ENCODE results near the gene CNTNAP5. TPM values are rescaled to one million over a fixed set of nuclear protein-coding genes. Genes with fewer than 3 reads are reported as not detected.

Gene CNTNAP5
- total and polyA plus RNA-seq, 5 experiments from 2014 or later = not detected

GRCh38 chr2:124035001-124035400 is 9.9 kb downstream of the CNTNAP5 start:
- Mint-ChIP-seq H3K27me3 (no peaks in the 10 kb centered on the region), H3K4me1 (no peaks in the 10 kb centered on the region), H3K9me3 (peaks cover 0 to 8% (median 0%) of the 10 kb centered on the region in 9 donors), H3K27ac (no peak overlapping the region), H3K36me3 (no peaks in the 10 kb centered on the region), H3K4me3 (no peak overlapping the region)
- no peak for DNase-seq
- ATAC-seq = no peak
- POLR2A ChIA-PET = no interaction called here

GRCh38 chr2:124039032-124039431 is 13.9 kb downstream of the CNTNAP5 start:
- POLR2A ChIA-PET = no interaction called here
- DNase-seq (no peak), ATAC-seq (no peak)
- H3K9me3 Mint-ChIP-seq = peaks cover 0 to 14% (median 4%) of the 10 kb centered on the region in 9 donors
- no peak overlapping the region for H3K4me3 Mint-ChIP-seq
- no peaks in the 10 kb centered on the region for H3K36me3 Mint-ChIP-seq
- no peaks in the 10 kb centered on the region for H3K27me3 Mint-ChIP-seq
- H3K27ac Mint-ChIP-seq = no peak overlapping the region
- no peaks in the 10 kb centered on the region for H3K4me1 Mint-ChIP-seq

- Mint-ChIP-seq H3K36me3 (no peaks in the 10 kb centered on the region), H3K4me3 (no peak overlapping the region), H3K27me3 (no peaks in the 10 kb centered on the region), H3K4me1 (no peaks in the 10 kb centered on the region), H3K9me3 (peaks cover 0 to 18% (median 4%) of the 10 kb centered on the region in 9 donors), H3K27ac (no peak overlapping the region)
- POLR2A ChIA-PET = no interaction called here
- ATAC-seq = no peak
- DNase-seq = no peak
These were observed 14.7 kb downstream of the CNTNAP5 start for GRCh38 chr2:124039762-124040291.

- Mint-ChIP-seq H3K4me3 (no peak overlapping the region), H3K9me3 (peaks cover 0 to 19% (median 6%) of the 10 kb centered on the region in 9 donors), H3K4me1 (no peaks in the 10 kb centered on the region), H3K27ac (no peak overlapping the region), H3K36me3 (no peaks in the 10 kb centered on the region), H3K27me3 (no peaks in the 10 kb centered on the region)
- DNase-seq (no peak), ATAC-seq (no peak)
- POLR2A ChIA-PET = no interaction called here
These were observed 20.8 kb downstream of the CNTNAP5 start for GRCh38 chr2:124045894-124046293.

GRCh38 chr2:124046332-124046731 is 21.2 kb downstream of the CNTNAP5 start:
- no peak for DNase-seq
- H3K4me1 Mint-ChIP-seq = no peaks in the 10 kb centered on the region
- POLR2A ChIA-PET = no interaction called here

GRCh38 chr2:124048102-124048501 is 23.0 kb downstream of the CNTNAP5 start:
- POLR2A ChIA-PET = no interaction called here
- no peaks in the 10 kb centered on the region for H3K4me1 Mint-ChIP-seq
- DNase-seq (no peak), ATAC-seq (no peak)
- no peak overlapping the region for H3K4me3 Mint-ChIP-seq
- peaks cover 0 to 19% (median 6%) of the 10 kb centered on the region in 9 donors for H3K9me3 Mint-ChIP-seq
- H3K27ac Mint-ChIP-seq = no peak overlapping the region
- H3K27me3 Mint-ChIP-seq = no peaks in the 10 kb centered on the region
- H3K36me3 Mint-ChIP-seq = no peaks in the 10 kb centered on the region

More at GRCh38 chr2:124046332-124046731, 21.2 kb downstream of the CNTNAP5 start:
- Mint-ChIP-seq H3K36me3 (no peaks in the 10 kb centered on the region), H3K27ac (no peak overlapping the region), H3K4me3 (no peak overlapping the region), H3K9me3 (peaks cover 0 to 19% (median 6%) of the 10 kb centered on the region in 9 donors), H3K27me3 (no peaks in the 10 kb centered on the region)
- no peak for ATAC-seq

GRCh38 chr2:124048664-124049063 is 23.6 kb downstream of the CNTNAP5 start:
- POLR2A ChIA-PET = no interaction called here
- H3K9me3 Mint-ChIP-seq = peaks cover 0 to 19% (median 2%) of the 10 kb centered on the region in 9 donors
- no peak for ATAC-seq
- no peak overlapping the region for H3K4me3 Mint-ChIP-seq
- H3K36me3 Mint-ChIP-seq = no peaks in the 10 kb centered on the region
- H3K27ac Mint-ChIP-seq = no peak overlapping the region
- no peaks in the 10 kb centered on the region for H3K4me1 Mint-ChIP-seq
- no peaks in the 10 kb centered on the region for H3K27me3 Mint-ChIP-seq
- DNase-seq = no peak

GRCh38 chr2:124049136-124049535 is 24.0 kb downstream of the CNTNAP5 start:
- Mint-ChIP-seq H3K27ac (no peak overlapping the region), H3K4me3 (no peak overlapping the region), H3K9me3 (peaks cover 0 to 24% (median 2%) of the 10 kb centered on the region in 9 donors), H3K4me1 (no peaks in the 10 kb centered on the region), H3K36me3 (no peaks in the 10 kb centered on the region), H3K27me3 (no peaks in the 10 kb centered on the region)
- ATAC-seq (no peak), DNase-seq (no peak)
- POLR2A ChIA-PET = no interaction called here

- no peak overlapping the region for H3K4me3 Mint-ChIP-seq
- POLR2A ChIA-PET = no interaction called here
- DNase-seq (no peak), ATAC-seq (no peak)
- H3K9me3 Mint-ChIP-seq = peaks cover 0 to 38% (median 4%) of the 10 kb centered on the region in 9 donors
- no peaks in the 10 kb centered on the region for H3K36me3 Mint-ChIP-seq
- H3K27me3 Mint-ChIP-seq = no peaks in the 10 kb centered on the region
- no peaks in the 10 kb centered on the region for H3K4me1 Mint-ChIP-seq
- H3K27ac Mint-ChIP-seq = no peak overlapping the region
These were observed 25.9 kb downstream of the CNTNAP5 start for GRCh38 chr2:124050833-124051497.

- DNase-seq (no peak), ATAC-seq (no peak)
- no peaks in the 10 kb centered on the region for H3K4me1 Mint-ChIP-seq
- no peak overlapping the region for H3K4me3 Mint-ChIP-seq
- H3K27me3 Mint-ChIP-seq = no peaks in the 10 kb centered on the region
- H3K36me3 Mint-ChIP-seq = no peaks in the 10 kb centered on the region
- POLR2A ChIA-PET = no interaction called here
- peaks cover 0 to 25% (median 0%) of the 10 kb centered on the region in 9 donors for H3K9me3 Mint-ChIP-seq
- H3K27ac Mint-ChIP-seq = no peak overlapping the region
These were observed 28.7 kb downstream of the CNTNAP5 start for GRCh38 chr2:124053796-124054195.

- Mint-ChIP-seq H3K27me3 (peaks cover 0 to 3% (median 0%) of the 10 kb centered on the region in 5 donors), H3K4me3 (no peak overlapping the region), H3K27ac (no peak overlapping the region), H3K4me1 (no peaks in the 10 kb centered on the region), H3K36me3 (no peaks in the 10 kb centered on the region), H3K9me3 (peaks cover 0 to 11% (median 3%) of the 10 kb centered on the region in 9 donors)
- DNase-seq = no peak
- ATAC-seq = no peak
- POLR2A ChIA-PET = no interaction called here
These were observed 38.5 kb downstream of the CNTNAP5 start for GRCh38 chr2:124063596-124063995.

GRCh38 chr2:124065636-124066035 is 40.5 kb downstream of the CNTNAP5 start:
- no peaks in the 10 kb centered on the region for H3K4me1 Mint-ChIP-seq
- peaks cover 0 to 15% (median 9%) of the 10 kb centered on the region in 9 donors for H3K9me3 Mint-ChIP-seq
- POLR2A ChIA-PET = no interaction called here
- peaks cover 0 to 3% (median 0%) of the 10 kb centered on the region in 5 donors for H3K27me3 Mint-ChIP-seq
- H3K27ac Mint-ChIP-seq = no peak overlapping the region
- no peak for DNase-seq
- no peaks in the 10 kb centered on the region for H3K36me3 Mint-ChIP-seq
- ATAC-seq = no peak
- no peak overlapping the region for H3K4me3 Mint-ChIP-seq

GRCh38 chr2:124066776-124067175 is 41.7 kb downstream of the CNTNAP5 start:
- peaks cover 0 to 19% (median 9%) of the 10 kb centered on the region in 9 donors for H3K9me3 Mint-ChIP-seq
- H3K36me3 Mint-ChIP-seq = no peaks in the 10 kb centered on the region
- H3K4me1 Mint-ChIP-seq = no peaks in the 10 kb centered on the region
- peaks cover 0 to 3% (median 0%) of the 10 kb centered on the region in 5 donors for H3K27me3 Mint-ChIP-seq
- no peak for ATAC-seq
- no peak overlapping the region for H3K27ac Mint-ChIP-seq
- POLR2A ChIA-PET = no interaction called here
- H3K4me3 Mint-ChIP-seq = no peak overlapping the region
- DNase-seq = no peak

GRCh38 chr2:124079045-124079444 is 54.0 kb downstream of the CNTNAP5 start:
- Mint-ChIP-seq H3K9me3 (peaks cover 0 to 6% (median 0%) of the 10 kb centered on the region in 9 donors), H3K4me3 (no peak overlapping the region), H3K27me3 (no peaks in the 10 kb centered on the region), H3K4me1 (no peaks in the 10 kb centered on the region), H3K36me3 (no peaks in the 10 kb centered on the region), H3K27ac (no peak overlapping the region)
- POLR2A ChIA-PET = no interaction called here
- no peak for DNase-seq
- no peak for ATAC-seq
